NCI-H1092 (cell line): Measurements from ENCODE around the gene MROH2A.

Experiments
- DNase-seq: peaks from one replicate; lab custom pipeline; 2025; lab: John Stamatoyannopoulos, UW

Gene MROH2A

GRCh38 chr2:233761040-233761769 lies 16.9 kb upstream of the MROH2A start:
- no peak for DNase-seq

DNA sequence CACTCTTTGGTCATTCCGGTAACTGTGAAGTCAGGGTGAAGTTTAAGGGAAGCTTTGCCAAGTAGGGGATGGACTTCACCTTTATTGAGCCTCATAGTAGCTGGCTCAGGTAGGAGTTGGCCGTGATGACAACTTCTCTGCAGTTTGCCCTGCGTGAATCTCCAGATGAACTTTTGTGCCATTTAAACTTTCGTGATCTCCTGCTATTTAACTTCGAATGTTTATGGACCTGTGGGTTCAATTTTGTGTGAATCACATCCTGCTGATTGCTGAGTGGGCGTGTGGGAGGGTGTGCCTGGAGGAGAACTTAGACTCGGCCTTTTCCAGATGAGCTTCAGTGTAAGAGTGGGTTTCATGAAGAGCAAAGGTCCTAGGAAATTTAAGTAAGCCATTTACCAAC lies 13.9 kb upstream of the MROH2A start:
- no peak for DNase-seq

GRCh38 chr2:233764761-233765160 lies 13.4 kb upstream of the MROH2A start:
- no peak for DNase-seq

GRCh38 chr2:233766416-233766815 lies 11.7 kb upstream of the MROH2A start:
- DNase-seq, result no peak

DNA sequence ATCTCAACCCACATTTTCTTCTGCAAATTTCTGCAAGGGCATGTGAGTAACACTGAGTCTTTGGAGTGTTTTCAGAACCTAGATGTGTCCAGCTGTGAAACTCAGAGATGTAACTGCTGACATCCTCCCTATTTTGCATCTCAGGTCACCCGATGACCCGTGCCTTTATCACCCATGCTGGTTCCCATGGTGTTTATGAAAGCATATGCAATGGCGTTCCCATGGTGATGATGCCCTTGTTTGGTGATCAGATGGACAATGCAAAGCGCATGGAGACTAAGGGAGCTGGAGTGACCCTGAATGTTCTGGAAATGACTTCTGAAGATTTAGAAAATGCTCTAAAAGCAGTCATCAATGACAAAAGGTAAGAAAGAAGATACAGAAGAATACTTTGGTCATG lies 10.1 kb upstream of the MROH2A start:
- no peak for DNase-seq

DNA sequence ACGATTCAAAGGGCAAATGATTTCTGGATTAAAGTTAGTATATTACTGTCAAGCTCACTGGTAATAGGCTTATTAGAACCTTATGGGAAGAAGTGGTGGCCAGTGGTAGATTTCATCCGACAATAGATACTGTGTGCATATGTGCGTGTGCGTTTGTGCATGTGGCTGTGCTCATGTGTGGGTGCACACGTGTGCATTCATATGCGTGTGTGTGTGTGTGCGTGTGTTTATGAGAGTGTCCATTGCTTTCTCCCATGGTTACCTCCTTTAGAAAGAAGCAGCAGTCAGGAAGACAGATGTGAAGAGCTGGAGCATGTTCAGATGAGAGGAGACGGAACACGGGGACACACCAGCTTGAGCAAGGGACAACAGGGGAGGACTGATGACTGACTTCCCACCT lies 8.9 kb upstream of the MROH2A start:
- DNase-seq, result no peak

GRCh38 chr2:233772153-233772552 lies 6.0 kb upstream of the MROH2A start:
- no peak for DNase-seq

- DNase-seq, result no peak
Measured at GRCh38 chr2:233772583-233772982, 5.5 kb upstream of the MROH2A start.

- no peak for DNase-seq
Measured at GRCh38 chr2:233773854-233774253, 4.3 kb upstream of the MROH2A start.

DNA sequence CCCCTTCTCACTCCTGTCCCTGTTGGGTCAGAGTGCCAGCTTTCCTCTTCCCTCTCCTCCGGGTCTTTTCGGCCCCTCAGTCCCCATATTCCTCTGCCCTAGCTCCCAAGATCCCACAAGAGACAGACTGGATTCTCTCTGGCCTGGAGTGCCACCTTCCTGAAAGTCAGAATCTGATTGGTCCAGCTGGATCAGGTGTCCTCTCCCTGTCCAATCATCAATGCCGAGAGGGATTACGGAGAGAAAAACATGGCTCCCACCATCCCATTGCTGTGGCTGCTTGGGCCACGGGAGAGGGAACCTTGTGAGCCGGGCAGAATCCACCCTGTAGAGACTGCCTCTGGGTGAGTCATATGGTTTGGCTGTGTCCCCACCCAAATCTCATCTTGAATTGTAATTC lies 2.7 kb upstream of the MROH2A start:
- no peak for DNase-seq

DNA sequence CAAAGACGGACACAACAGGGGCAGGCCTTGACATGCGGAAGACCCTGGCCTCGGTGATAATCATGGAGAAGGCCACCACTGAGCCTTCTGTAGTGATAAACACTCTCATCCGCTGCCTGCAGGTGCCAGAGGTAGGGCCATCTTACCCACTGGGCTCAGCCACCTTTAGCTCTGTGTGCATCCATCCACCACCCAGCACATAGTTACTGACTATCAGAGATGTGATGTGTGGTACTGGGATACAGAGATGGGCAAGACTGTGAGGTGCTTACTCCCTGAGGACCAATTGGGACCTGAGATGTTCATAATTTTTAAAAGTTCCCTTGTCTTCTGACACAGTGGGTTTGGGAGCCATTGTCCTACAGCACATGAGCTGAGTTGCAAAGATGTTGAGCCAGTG lies 1.6 kb downstream of the MROH2A start:
- DNase-seq, result no peak

DNA sequence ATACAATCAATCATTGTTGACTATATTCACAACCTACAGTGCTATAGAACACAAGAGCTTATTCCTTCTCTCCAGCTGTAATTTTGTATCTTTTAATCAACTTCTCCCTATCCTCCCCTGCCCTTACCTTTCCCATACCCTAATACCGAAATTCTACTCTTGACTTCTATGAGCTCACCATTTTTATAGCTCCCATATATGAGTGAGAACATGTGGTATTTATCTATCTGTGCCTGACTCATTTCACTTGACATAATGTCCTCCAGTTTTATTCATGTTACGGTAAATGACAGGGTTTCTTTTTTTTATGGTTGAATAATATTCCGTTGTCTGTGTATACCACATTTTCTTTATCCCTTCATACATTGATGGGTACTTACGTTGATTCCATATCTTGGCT lies 2.6 kb downstream of the MROH2A start:
- no peak for DNase-seq

DNA sequence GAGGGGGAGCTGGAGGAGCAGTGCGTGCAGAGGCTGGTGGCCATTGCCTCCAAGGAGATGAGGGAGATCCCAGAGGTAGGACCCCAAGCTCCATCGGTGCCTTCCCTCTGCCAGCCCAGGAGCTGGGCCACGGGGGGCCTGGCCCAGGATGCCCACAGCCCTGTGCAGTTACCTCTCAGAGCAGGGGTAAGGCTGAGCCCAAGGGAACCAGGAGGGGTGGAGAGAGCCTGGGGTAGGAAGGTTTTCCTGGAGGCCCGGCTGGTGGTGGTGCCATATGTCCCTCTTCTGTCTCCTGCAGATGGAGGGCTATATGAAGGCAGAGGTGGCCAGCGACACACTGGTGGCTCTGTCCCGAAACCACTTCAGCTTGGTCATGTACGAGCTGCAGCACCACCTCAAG lies 11.4 kb downstream of the MROH2A start:
- DNase-seq, result no peak

GRCh38 chr2:233791151-233791882 lies 13.2 kb downstream of the MROH2A start:
- no peak for DNase-seq

- no peak for DNase-seq
Measured at GRCh38 chr2:233791883-233792329, 13.8 kb downstream of the MROH2A start.

DNA sequence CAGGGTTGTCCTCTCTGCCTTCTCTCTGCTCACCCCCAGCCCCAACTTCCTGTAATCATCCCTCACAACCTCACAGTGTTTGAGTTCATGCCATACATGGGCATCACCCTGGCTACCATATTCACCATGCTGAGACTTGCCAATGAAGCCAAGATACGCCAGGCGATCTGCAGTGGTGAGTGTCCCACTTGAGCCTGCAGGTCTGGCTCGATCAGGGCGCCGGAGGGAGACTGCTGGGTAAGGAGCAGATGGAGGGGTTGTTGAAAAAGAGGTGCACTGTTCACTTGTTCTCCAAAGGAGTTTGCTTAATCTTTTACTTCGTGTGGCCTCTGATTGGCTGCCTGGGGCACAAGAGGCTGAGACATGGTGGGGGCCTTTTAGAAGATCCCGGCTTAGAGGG lies 14.6 kb downstream of the MROH2A start:
- no peak for DNase-seq

- DNase-seq, result no peak
Measured at GRCh38 chr2:233793465-233794127, 15.5 kb downstream of the MROH2A start.

- DNase-seq, result no peak
Measured at GRCh38 chr2:233794128-233794658, 16.1 kb downstream of the MROH2A start.

DNA sequence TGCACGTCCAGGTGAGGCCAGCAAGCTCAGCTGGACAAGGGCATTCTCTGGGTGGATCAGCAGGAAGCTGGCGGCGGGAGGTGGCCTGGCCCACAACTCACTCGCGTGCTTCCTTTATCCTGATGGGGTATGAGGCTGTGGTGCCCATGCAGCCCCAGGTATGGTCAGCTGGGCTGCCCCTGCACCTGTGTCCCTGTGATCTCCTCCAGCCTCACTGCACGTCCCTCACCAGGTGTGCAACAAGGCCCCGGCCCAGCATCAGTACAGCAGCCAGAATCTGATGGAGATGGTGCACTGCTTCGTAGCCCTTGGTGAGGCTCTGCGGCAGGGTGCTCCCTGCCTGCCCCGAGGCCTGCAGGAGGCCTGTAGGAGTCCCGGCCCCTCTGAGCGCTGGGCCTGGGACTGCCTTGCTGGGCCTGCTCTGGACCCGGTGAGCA lies 17.6 kb downstream of the MROH2A start:
- DNase-seq, result no peak

DNA sequence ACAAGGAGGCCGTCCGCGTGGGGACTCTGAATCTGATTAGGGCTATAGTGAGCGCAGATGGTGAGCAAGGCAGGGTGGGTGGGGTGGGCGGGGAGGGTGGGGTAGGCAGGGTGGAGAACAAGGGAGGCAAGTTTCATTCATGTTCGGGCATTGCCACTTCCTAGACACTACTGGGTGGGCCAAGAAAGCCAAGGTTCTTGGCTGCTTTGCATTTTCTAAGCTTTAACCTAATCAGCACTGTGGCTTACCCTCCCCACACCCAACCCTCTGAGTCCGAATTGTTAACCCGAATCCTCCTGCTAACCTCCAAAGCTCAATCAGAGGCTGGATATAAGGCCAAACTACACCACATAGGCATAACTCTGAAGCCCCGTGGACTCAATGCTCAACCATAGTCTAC lies 18.1 kb downstream of the MROH2A start:
- no peak for DNase-seq

GRCh38 chr2:233798335-233799086 lies 20.4 kb downstream of the MROH2A start:
- DNase-seq, result no peak

GRCh38 chr2:233799087-233799665 lies 21.0 kb downstream of the MROH2A start:
- no peak for DNase-seq
